HEK293 (cell line): Measurements from ENCODE around the gene TM9SF1.
A peak's percentile ranks its signal among the peaks of the same experiment; 100 is the strongest.

ENCODE experiments used
- CTCF ChIA-PET: fragments of 350-600 bp; formaldehyde crosslinking; extraction: SDS; loops from one replicate; lab custom pipeline; 2021; ENCODE audit warnings: antibody characterized with exemption; lab: Yijun Ruan, JAX
- POLR2A ChIA-PET: fragments of 300-600 bp; formaldehyde crosslinking; extraction: SDS; loops from one replicate; lab custom pipeline; 2020; ENCODE audit warnings: antibody characterized with exemption, inconsistent platforms; lab: Yijun Ruan, JAX
- H3K27ac ChIP-seq: fragments of 200-500 bp; sonication (Bioruptor generic); 2 replicates; pipeline ENCODE4 v1.5.1; 2014; ENCODE audit warnings: low read depth, low read length, control low read depth, inconsistent platforms; ENCODE audit errors: extremely low read depth
- H3K36me3 ChIP-seq, 2 experiments: fragments of 200-500 bp in 1 of 2; sonication (Bioruptor generic) in 1 of 2; 1 replicate in 1 of 2; 2 replicates in 1 of 2; pipeline ENCODE4 v1.5.1; 2014 to 2017; ENCODE audit warnings: inconsistent platforms in 2 of 2, low read length in 2 of 2; ENCODE audit not compliant: control insufficient read depth in 2 of 2, insufficient read depth in 1 of 2
- H3K4me1 ChIP-seq: fragments of 200-500 bp; sonication (Bioruptor generic); 2 replicates; pipeline ENCODE4 v1.5.1; 2014; ENCODE audit warnings: mild to moderate bottlenecking, low read length, inconsistent platforms; ENCODE audit not compliant: control insufficient read depth, insufficient read depth
- H3K4me3 ChIP-seq: 2 replicates; pipeline ENCODE4 v1.5.1; 2011; ENCODE audit warnings: low read depth, mild to moderate bottlenecking, control low read depth, low read length, moderate library complexity
- H3K9me3 ChIP-seq: fragments of 200-500 bp; sonication (Bioruptor generic); 2 replicates; pipeline ENCODE4 v1.5.1; 2014; ENCODE audit warnings: low read depth, low read length, inconsistent platforms; ENCODE audit not compliant: control insufficient read depth, insufficient read depth
- ATF2 ChIP-seq: fragments of 450-650 bp; formaldehyde crosslinking; IDR thresholded peaks from 2 replicates; pipeline ENCODE4 v1.5.1; 2016; ENCODE audit warnings: missing biosample characterization, missing genetic modification characterization, low read depth
- KLF1 ChIP-seq: fragments of 450-650 bp; formaldehyde crosslinking; IDR thresholded peaks from 2 replicates; pipeline ENCODE4 v1.5.1; 2016; ENCODE audit warnings: missing biosample characterization, missing genetic modification characterization
- MEIS1 ChIP-seq: sonication (generic); formaldehyde crosslinking; IDR thresholded peaks from 2 replicates; pipeline ENCODE4 v1.8.1; 2022; ENCODE audit warnings: missing genetic modification reagents, mild to moderate bottlenecking, borderline replicate concordance
- PBX3 ChIP-seq: sonication (generic); formaldehyde crosslinking; IDR thresholded peaks from 2 replicates; pipeline ENCODE4 v1.8.1; 2022; ENCODE audit warnings: mild to moderate bottlenecking, moderate library complexity, missing genetic modification reagents
- TRIM28 ChIP-seq: IDR thresholded peaks from 2 replicates; pipeline ENCODE4 v1.6.1; 2011; ENCODE audit warnings: low read length, control low read depth, borderline replicate concordance
- YY1 ChIP-seq: fragments of 450-650 bp; formaldehyde crosslinking; IDR thresholded peaks from 2 replicates; pipeline ENCODE4 v1.5.1; 2018; ENCODE audit warnings: missing biosample characterization, missing genetic modification characterization
- YY2 ChIP-seq: fragments of 450-650 bp; formaldehyde crosslinking; IDR thresholded peaks from 2 replicates; pipeline ENCODE4 v1.5.1; 2016; ENCODE audit warnings: missing biosample characterization, missing genetic modification characterization
- ZBTB10 ChIP-seq: fragments of 450-650 bp; formaldehyde crosslinking; IDR thresholded peaks from 2 replicates; pipeline ENCODE4 v1.5.1; 2016; ENCODE audit warnings: missing biosample characterization, missing genetic modification characterization
- ZBTB20 ChIP-seq: fragments of 450-650 bp; formaldehyde crosslinking; IDR thresholded peaks from 2 replicates; pipeline ENCODE4 v1.5.1; 2016; ENCODE audit warnings: missing biosample characterization, missing genetic modification characterization
- ZBTB21 ChIP-seq: fragments of 450-650 bp; formaldehyde crosslinking; IDR thresholded peaks from 2 replicates; pipeline ENCODE4 v1.5.1; 2017; ENCODE audit warnings: missing biosample characterization, missing genetic modification characterization
- ZFP41 ChIP-seq: fragments of 450-650 bp; formaldehyde crosslinking; IDR thresholded peaks from 2 replicates; pipeline ENCODE4 v1.5.1; 2016; ENCODE audit warnings: missing biosample characterization, missing genetic modification characterization, borderline replicate concordance
- ZIC2 ChIP-seq: fragments of 450-650 bp; formaldehyde crosslinking; IDR thresholded peaks from 2 replicates; pipeline ENCODE4 v1.5.1; 2016; ENCODE audit warnings: missing biosample characterization, missing genetic modification characterization
- ZNF138 ChIP-seq: fragments of 450-650 bp; formaldehyde crosslinking; IDR thresholded peaks from 2 replicates; pipeline ENCODE4 v1.5.1; 2016; ENCODE audit warnings: missing biosample characterization, missing genetic modification characterization, borderline replicate concordance
- ZNF19 ChIP-seq: fragments of 450-650 bp; formaldehyde crosslinking; IDR thresholded peaks from 2 replicates; pipeline ENCODE4; 2016; ENCODE audit warnings: missing biosample characterization, missing genetic modification characterization, low read depth
- ZNF2 ChIP-seq: fragments of 450-650 bp; formaldehyde crosslinking; IDR thresholded peaks from 2 replicates; pipeline ENCODE4 v1.5.1; 2016; ENCODE audit warnings: missing biosample characterization, missing genetic modification characterization
- ZNF23 ChIP-seq: fragments of 450-650 bp; formaldehyde crosslinking; IDR thresholded peaks from 2 replicates; pipeline ENCODE4 v1.5.1; 2016; ENCODE audit warnings: missing biosample characterization, missing genetic modification characterization, borderline replicate concordance
- ZNF26 ChIP-seq: fragments of 450-650 bp; formaldehyde crosslinking; IDR thresholded peaks from 2 replicates; pipeline ENCODE4 v1.5.1; 2016; ENCODE audit warnings: missing biosample characterization, missing genetic modification characterization
- ZNF280C ChIP-seq: fragments of 450-650 bp; formaldehyde crosslinking; IDR thresholded peaks from 2 replicates; pipeline ENCODE4 v1.5.1; 2016; ENCODE audit warnings: missing biosample characterization, missing genetic modification characterization
- ZNF311 ChIP-seq: fragments of 450-650 bp; formaldehyde crosslinking; IDR thresholded peaks from 2 replicates; pipeline ENCODE4 v1.5.1; 2017; ENCODE audit warnings: missing biosample characterization, missing genetic modification characterization, borderline replicate concordance
- ZNF335 ChIP-seq: fragments of 450-650 bp; formaldehyde crosslinking; conservative IDR thresholded peaks from 2 replicates; pipeline ENCODE4 v1.5.1; 2016; ENCODE audit warnings: missing biosample characterization, missing genetic modification characterization
- ZNF423 ChIP-seq: fragments of 450-650 bp; formaldehyde crosslinking; IDR thresholded peaks from 2 replicates; pipeline ENCODE4 v1.5.1; 2016; ENCODE audit warnings: missing biosample characterization, missing genetic modification characterization
- ZNF48 ChIP-seq: fragments of 450-650 bp; formaldehyde crosslinking; IDR thresholded peaks from 2 replicates; pipeline ENCODE4 v1.5.1; 2016; ENCODE audit warnings: missing biosample characterization, missing genetic modification characterization
- ZNF571 ChIP-seq: fragments of 450-650 bp; formaldehyde crosslinking; IDR thresholded peaks from 2 replicates; pipeline ENCODE4 v1.5.0; 2017; ENCODE audit warnings: missing biosample characterization, missing genetic modification characterization
- ZNF580 ChIP-seq: fragments of 450-650 bp; formaldehyde crosslinking; IDR thresholded peaks from 2 replicates; pipeline ENCODE4 v1.5.1; 2016; ENCODE audit warnings: missing biosample characterization, missing genetic modification characterization
- ZNF658 ChIP-seq: fragments of 450-650 bp; formaldehyde crosslinking; IDR thresholded peaks from 2 replicates; pipeline ENCODE4; 2016; ENCODE audit warnings: missing biosample characterization, missing genetic modification characterization
- ZNF670 ChIP-seq: fragments of 450-650 bp; formaldehyde crosslinking; IDR thresholded peaks from 2 replicates; pipeline ENCODE4 v1.5.1; 2016; ENCODE audit warnings: missing biosample characterization, missing genetic modification characterization, low read depth
- ZNF843 ChIP-seq: fragments of 450-650 bp; formaldehyde crosslinking; IDR thresholded peaks from 2 replicates; pipeline ENCODE4 v1.5.1; 2016; ENCODE audit warnings: missing biosample characterization, missing genetic modification characterization

Gene TM9SF1

GRCh38 chr14:24149302-24149969 is 45.8 kb downstream of the TM9SF1 start (continued):
- no peak for TF ChIP-seq ZNF280C (tag by site-specific recombination)
- TF ChIP-seq YY1 (tag by site-specific recombination): no peak
- no peak for TF ChIP-seq ZNF658
- no peak for TF ChIP-seq ZFP41
- TF ChIP-seq ZNF670 (tag by site-specific recombination): no peak
- no peak for TF ChIP-seq ZBTB21 (tag by site-specific recombination)

GRCh38 chr14:24147761-24148428 is 47.3 kb downstream of the TM9SF1 start:
- peak overlapping the region; percentile 91 for H3K4me3 ChIP-seq
- ChIA-PET POLR2A (interaction anchor here (0.6 to 3.8 kb wide), 8 partner anchors 10 to 54 kb away, joined by 4 to 79 read pairs (median 14); partner anchors contain the start of genes DCAF11, IPO4, IRF9 and NRL), CTCF (interaction anchor here (1.0 to 3.7 kb wide), 3 partner anchors 13 to 90 kb away, joined by 3 to 34 read pairs (median 3); partner anchors contain the start of gene IRF9)
- peaks cover 8% of the 10 kb centered on the region for H3K4me1 ChIP-seq
- H3K27ac ChIP-seq: peak overlapping the region; percentile 68; the same call in 1 of the 2 replicates
- H3K36me3 ChIP-seq: peaks cover 21 to 66% of the 10 kb centered on the region in 2 experiments
- no peaks in the 10 kb centered on the region for H3K9me3 ChIP-seq
- TF ChIP-seq ATF2 (tag by site-specific recombination) (no peak), ZNF138 (no peak), KLF1 (tag by site-specific recombination) (no peak), MEIS1 (CRISPR knock-in tag) (no peak), PBX3 (CRISPR knock-in tag) (0 out of 2 replicates have a peak, but pooled peaks have one; percentile 54), ZNF26 (tag by site-specific recombination) (no peak), TRIM28 (no peak), ZBTB10 (tag by site-specific recombination) (no peak), ZNF23 (no peak), ZNF571 (no peak), YY2 (tag by site-specific recombination) (no peak), ZNF335 (peak; percentile 11; the same call in 1 of the 2 replicates), ZNF423 (no peak), ZNF48 (no peak), ZNF580 (tag by site-specific recombination) (no peak), ZNF19 (tag by site-specific recombination) (no peak), ZNF843 (tag by site-specific recombination) (no peak), ZNF2 (tag by site-specific recombination) (no peak), ZIC2 (tag by site-specific recombination) (no peak), ZNF311 (no peak), ZBTB20 (no peak)
